ENCODE results near the gene KCNN4.

DNA sequence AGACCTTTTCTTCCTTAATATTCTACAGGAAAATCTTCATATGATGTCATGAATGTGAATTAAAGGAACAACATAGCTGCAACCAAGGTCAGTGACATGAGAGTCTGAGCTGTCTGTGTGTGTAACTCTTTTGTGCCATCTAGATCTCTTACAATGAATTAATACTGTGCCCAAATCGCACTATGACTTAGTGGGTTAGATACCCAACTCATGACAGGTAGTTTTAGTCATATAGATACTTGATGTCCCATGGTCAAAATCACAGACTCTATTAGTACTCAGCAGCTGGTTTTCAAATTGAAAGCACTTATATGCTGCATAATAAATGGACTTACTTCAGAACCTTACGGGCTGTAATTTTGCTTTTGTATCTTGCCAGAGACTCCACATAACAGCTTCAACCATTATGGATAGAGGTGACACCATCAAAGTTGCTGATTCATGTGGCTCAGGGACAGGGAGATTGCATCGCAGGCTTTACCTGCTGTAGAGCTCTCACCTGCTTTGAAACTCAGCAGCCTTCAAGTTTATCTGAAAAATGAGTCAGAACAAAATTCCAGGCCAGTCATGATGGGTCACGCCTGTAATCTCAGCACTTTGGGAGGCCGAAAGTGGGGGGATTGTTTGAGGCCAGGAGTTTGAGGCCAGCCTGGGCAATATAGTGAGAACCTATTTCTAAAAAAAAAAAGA is 34.0 kb upstream of the KCNN4 start:
- TF ChIP-seq, protein P1, sequence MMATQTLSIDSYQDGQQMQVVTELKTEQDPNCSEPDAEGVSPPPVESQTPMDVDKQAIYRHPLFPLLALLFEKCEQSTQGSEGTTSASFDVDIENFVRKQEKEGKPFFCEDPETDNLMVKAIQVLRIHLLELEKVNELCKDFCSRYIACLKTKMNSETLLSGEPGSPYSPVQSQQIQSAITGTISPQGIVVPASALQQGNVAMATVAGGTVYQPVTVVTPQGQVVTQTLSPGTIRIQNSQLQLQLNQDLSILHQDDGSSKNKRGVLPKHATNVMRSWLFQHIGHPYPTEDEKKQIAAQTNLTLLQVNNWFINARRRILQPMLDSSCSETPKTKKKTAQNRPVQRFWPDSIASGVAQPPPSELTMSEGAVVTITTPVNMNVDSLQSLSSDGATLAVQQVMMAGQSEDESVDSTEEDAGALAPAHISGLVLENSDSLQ (IDR thresholded peaks at IDR 0.05): no peak
- TF ChIP-seq CHD2 (IDR thresholded peaks at IDR 0.05; ENCODE audit: borderline replicate concordance, low read depth, low read length): no peak
- TF ChIP-seq POLR2A (IDR thresholded peaks at IDR 0.05; ENCODE audit: low read depth, low read length): no peak
- no peak for TF ChIP-seq YY1 (IDR thresholded peaks at IDR 0.05; ENCODE audit: low read depth, low read length)
- no peak for TF ChIP-seq POLR2AphosphoS5 (IDR thresholded peaks at IDR 0.05; ENCODE audit: low read length)
- no peak for TF ChIP-seq CEBPB (IDR thresholded peaks at IDR 0.05; ENCODE audit: borderline replicate concordance in 1 of 2, low read depth in 2 of 2, low read length in 2 of 2)
- TF ChIP-seq, protein P2, sequence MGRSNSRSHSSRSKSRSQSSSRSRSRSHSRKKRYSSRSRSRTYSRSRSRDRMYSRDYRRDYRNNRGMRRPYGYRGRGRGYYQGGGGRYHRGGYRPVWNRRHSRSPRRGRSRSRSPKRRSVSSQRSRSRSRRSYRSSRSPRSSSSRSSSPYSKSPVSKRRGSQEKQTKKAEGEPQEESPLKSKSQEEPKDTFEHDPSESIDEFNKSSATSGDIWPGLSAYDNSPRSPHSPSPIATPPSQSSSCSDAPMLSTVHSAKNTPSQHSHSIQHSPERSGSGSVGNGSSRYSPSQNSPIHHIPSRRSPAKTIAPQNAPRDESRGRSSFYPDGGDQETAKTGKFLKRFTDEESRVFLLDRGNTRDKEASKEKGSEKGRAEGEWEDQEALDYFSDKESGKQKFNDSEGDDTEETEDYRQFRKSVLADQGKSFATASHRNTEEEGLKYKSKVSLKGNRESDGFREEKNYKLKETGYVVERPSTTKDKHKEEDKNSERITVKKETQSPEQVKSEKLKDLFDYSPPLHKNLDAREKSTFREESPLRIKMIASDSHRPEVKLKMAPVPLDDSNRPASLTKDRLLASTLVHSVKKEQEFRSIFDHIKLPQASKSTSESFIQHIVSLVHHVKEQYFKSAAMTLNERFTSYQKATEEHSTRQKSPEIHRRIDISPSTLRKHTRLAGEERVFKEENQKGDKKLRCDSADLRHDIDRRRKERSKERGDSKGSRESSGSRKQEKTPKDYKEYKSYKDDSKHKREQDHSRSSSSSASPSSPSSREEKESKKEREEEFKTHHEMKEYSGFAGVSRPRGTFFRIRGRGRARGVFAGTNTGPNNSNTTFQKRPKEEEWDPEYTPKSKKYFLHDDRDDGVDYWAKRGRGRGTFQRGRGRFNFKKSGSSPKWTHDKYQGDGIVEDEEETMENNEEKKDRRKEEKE (IDR thresholded peaks at IDR 0.05): no peak
- TF ChIP-seq, protein P3, sequence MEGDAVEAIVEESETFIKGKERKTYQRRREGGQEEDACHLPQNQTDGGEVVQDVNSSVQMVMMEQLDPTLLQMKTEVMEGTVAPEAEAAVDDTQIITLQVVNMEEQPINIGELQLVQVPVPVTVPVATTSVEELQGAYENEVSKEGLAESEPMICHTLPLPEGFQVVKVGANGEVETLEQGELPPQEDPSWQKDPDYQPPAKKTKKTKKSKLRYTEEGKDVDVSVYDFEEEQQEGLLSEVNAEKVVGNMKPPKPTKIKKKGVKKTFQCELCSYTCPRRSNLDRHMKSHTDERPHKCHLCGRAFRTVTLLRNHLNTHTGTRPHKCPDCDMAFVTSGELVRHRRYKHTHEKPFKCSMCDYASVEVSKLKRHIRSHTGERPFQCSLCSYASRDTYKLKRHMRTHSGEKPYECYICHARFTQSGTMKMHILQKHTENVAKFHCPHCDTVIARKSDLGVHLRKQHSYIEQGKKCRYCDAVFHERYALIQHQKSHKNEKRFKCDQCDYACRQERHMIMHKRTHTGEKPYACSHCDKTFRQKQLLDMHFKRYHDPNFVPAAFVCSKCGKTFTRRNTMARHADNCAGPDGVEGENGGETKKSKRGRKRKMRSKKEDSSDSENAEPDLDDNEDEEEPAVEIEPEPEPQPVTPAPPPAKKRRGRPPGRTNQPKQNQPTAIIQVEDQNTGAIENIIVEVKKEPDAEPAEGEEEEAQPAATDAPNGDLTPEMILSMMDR (IDR thresholded peaks at IDR 0.05 in 2 of 3, conservative IDR thresholded peaks at IDR 0.05 in 1 of 3; ENCODE audit: control insufficient read depth in 2 of 3, extremely low read depth in 1 of 3, insufficient read depth in 1 of 3, low read depth in 3 of 3, low read length in 3 of 3): no peak
- TF ChIP-seq CBFB (IDR thresholded peaks at IDR 0.05; ENCODE audit: low read depth): no peak
- no peak for TF ChIP-seq ZNF217 (IDR thresholded peaks at IDR 0.05)
- TF ChIP-seq ASH2L (IDR thresholded peaks at IDR 0.05; ENCODE audit: borderline replicate concordance, low read depth): no peak
